ENCODE measurements around the gene UPK3B.

DNA sequence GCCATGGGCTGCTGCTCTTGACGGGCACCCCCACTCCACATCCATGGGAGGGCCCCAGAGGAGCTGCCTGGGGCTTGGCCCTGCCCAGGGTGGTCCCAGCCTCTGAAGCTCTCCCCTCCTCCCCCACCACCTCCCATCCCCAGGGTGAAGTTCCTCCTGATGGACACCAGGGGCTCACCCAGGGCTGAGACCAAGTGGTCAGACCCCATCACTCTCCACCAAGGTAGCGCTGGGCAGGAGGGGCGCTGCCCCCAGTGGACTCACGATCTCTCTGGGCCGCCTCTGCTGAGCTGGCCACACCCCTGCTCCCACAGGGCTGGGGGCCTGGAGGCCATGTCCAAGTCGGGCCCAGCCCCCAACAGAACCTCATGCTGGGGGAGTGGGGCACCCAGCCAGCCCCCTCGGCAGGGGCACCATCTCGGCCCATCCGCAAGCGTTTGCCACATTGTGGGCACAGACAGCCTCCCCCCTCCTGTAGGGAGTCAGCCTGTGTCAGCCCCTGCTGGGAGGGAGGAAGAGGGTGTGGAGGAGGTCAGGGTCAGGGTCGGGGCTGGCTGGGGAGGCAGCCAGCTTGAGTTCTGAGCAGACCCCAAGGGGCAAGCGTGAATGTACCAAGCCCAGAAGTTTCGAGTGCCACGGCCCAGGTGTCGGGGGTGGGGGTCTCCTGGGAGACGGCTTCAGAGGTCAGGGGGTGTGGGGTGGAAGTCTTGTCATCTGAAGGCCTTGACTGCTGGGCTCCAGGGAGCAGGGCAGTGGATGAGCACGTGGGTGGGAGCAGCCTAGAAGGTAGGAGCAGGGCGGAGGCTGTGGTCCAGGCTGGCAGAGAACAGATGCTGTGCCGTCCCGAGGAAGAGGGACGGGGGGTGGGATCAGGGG lies 2.8 kb downstream of the UPK3B start:
- TF ChIP-seq, protein P1, sequence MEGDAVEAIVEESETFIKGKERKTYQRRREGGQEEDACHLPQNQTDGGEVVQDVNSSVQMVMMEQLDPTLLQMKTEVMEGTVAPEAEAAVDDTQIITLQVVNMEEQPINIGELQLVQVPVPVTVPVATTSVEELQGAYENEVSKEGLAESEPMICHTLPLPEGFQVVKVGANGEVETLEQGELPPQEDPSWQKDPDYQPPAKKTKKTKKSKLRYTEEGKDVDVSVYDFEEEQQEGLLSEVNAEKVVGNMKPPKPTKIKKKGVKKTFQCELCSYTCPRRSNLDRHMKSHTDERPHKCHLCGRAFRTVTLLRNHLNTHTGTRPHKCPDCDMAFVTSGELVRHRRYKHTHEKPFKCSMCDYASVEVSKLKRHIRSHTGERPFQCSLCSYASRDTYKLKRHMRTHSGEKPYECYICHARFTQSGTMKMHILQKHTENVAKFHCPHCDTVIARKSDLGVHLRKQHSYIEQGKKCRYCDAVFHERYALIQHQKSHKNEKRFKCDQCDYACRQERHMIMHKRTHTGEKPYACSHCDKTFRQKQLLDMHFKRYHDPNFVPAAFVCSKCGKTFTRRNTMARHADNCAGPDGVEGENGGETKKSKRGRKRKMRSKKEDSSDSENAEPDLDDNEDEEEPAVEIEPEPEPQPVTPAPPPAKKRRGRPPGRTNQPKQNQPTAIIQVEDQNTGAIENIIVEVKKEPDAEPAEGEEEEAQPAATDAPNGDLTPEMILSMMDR (IDR thresholded peaks at IDR 0.05; ENCODE audit: insufficient read depth, low read depth, low read length): no peak
- TF ChIP-seq EZH2 (IDR thresholded peaks at IDR 0.05; ENCODE audit: insufficient read depth, low read length): no peak

Measured in astrocyte (in vitro differentiated cells and primary cell).